HG03342 (cell line): ENCODE measurements around the gene MAGED4.
"Not testable (repeated sequence)": the region's sequence is repeated elsewhere in the genome, so short reads cannot be mapped to it uniquely, and the experiment has no call there.

Experiments used
- ATAC-seq: cut with Tn5 transposase; IDR thresholded peaks from one replicate; pipeline ENCODE4 v1.9.1; 2021; ENCODE audit warnings: mild to moderate bottlenecking, moderate library complexity; ENCODE audit not compliant: unreplicated experiment

MAGED4 gene, protein sequence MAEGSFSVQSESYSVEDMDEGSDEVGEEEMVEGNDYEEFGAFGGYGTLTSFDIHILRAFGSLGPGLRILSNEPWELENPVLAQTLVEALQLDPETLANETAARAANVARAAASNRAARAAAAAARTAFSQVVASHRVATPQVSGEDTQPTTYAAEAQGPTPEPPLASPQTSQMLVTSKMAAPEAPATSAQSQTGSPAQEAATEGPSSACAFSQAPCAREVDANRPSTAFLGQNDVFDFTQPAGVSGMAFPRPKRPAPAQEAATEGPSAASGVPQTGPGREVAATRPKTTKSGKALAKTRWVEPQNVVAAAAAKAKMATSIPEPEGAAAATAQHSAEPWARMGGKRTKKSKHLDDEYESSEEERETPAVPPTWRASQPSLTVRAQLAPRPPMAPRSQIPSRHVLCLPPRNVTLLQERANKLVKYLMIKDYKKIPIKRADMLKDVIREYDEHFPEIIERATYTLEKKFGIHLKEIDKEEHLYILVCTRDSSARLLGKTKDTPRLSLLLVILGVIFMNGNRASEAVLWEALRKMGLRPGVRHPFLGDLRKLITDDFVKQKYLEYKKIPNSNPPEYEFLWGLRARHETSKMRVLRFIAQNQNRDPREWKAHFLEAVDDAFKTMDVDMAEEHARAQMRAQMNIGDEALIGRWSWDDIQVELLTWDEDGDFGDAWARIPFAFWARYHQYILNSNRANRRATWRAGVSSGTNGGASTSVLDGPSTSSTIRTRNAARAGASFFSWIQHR

DNA sequence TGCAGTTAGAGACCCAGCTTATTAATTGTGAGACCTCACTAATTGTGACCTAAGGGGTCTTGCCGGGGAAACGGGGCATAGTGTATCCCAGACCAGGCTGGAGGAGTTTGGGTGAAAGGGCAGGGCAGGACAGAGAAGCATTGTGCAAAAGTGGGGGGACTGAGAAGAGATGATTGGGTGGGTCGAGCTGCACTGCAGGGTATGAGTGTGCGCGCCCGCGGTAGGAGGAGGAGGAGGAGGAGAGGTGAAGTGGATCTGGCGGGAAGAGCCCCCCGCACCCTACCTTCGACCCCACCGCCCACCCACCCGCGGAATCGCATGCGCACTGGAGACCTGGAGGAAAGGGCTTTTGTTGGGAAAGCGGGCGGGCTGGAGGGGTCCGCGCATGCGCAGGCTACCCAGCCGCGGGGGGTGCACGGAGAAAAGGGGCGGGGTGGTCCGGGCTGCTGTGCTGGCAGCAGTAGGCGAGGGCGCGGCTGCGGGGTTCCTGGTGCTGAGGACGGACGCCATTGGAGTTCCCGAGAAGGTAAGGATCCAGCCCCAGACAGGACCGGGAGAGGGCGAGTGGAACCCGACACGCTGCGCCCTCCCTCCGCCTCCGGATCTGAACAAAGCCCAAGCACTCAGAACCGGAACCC is at the start of gene MAGED4:
Gene MAGED4 (plus strand): TSS at position 449 of the 638 bp plus-strand sequence. CDS start 1,035 bp downstream, outside the sequence.
- ATAC-seq: not testable (repeated sequence)

DNA sequence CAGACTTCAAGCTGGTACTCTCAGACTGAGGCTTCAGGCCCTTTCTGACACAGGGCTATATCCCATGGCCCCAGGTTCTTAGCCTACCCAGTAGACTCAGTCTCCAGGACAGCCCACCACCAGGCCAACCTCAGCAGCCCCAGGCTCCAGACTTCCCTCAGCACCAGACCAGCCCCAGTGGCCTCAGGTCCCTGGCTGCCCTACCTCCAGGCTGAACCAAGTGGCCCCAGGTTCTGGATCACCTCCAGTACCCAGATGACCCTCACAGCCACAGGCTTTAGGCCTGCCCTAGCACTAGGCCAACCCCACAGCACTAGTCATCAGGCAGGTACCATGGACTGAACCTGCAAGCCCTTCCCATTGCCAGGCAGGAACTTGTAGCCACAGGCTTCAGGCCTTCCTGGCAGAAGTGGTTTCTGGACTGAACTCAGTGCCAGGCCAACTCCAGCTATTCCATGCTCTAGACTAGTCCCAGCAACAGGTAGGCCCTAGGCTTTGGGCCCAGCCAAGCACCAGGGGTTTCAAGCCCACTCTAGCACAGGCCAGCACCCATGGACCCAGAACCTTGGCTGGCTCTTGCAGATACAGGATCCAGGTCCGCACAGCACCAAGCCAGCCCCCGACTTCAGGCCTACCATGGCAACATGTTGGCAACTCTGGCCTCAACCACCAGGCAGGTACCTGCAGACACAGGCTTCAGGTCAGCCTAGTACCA is 45.7 kb upstream of the MAGED4 start:
- ATAC-seq: no peak

DNA sequence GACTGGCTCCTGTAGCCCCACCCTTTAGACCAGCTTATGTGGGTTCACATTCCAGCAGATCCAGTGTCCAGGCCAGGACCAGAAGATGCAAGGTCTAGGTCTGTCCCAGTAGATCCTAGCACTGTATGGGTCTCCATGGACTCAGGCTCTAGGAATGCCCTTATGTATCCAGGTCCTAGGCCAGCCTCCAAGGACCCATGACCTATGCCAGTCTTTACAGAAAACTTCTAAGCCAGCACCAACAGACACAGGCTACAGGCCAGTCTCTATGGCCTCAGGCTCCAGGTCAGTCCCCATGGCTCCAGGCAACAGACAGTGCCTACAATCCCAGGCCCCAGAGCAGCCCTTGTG is 45.2 kb upstream of the MAGED4 start:
- ATAC-seq: no peak

DNA sequence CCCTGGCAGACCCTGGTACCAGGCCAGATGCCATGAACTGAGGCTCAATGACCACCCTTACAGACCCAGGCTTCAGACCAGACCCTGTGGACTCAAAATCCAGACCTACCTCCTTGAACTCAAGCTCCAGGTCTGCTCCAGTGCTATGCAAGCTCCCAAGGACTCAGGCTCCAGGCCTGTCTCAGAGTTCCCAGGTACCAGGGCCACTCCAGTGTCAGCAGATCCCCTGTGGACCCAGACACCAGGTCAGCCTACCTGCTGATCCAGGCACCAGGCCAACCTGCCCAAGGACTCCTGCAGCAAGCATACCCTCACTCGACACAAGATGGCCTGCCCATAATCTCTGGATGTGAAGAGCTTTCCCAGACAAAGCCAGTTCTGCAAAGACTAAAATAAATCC is 44.7 kb upstream of the MAGED4 start:
- no peak for ATAC-seq

GRCh38 chrX:52150667-52151066 is 34.0 kb upstream of the MAGED4 start:
- ATAC-seq: not testable (repeated sequence)

DNA sequence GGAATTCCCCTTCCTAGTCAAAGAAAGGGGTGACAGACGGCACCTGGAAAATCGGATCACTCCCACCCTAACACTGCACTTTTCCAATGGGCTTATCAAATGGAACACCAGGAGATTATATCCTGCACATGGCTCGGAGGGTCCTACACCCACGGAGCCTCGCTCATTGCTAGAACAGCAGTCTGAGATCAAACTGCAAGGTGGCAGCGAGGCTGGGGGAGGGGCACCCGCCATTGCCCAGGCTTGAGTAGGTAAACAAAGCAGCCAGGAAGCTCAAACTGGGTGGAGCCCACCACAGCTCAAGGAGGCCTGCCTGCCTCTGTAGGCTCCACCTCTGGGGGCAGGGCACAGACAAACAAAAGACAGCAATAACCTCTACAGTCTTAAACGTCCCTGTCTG is 24.5 kb upstream of the MAGED4 start:
- ATAC-seq: not testable (repeated sequence)

- ATAC-seq: no peak
These were observed 17.8 kb upstream of the MAGED4 start for GRCh38 chrX:52166840-52167239.

DNA sequence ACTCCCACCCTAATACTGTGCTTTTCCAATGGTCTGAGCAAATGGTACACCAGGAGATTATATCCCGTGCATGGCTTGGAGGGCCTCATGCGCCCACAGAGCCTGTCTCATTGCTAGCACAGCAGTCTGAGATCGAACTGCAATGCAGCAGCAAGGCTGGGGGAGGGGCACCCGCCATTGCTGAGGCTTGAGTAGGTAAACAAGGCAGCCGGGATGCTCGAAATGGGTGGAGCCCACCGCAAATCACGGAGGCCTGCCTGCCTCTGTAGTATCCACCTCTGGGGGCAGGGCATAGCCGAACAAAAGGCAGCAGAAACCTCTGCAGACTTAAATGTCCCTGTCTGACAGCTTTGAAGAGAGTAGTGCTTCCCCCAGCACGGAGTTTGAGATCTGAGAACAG is 13.6 kb upstream of the MAGED4 start:
- ATAC-seq: not testable (repeated sequence)

DNA sequence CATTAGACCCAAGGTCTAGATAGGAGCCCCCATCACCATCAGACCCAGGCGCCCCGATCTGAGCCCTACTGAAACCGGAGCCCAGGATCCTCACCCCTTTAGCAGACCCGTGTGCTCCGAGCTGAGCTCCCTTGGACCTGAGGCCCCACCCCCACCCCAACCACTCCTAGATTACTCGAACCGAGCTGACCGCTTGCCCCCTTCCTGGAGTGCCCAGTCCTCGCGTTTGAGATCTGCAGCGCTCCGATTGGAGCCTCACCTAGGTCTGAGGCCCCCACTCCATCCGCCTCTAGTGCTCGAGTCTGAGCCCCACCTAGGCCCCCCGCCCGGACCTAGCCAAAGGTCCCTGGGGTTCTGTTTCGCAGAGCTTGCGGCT is 378 bp downstream of the MAGED4 start:
- ATAC-seq: not testable (repeated sequence)

DNA sequence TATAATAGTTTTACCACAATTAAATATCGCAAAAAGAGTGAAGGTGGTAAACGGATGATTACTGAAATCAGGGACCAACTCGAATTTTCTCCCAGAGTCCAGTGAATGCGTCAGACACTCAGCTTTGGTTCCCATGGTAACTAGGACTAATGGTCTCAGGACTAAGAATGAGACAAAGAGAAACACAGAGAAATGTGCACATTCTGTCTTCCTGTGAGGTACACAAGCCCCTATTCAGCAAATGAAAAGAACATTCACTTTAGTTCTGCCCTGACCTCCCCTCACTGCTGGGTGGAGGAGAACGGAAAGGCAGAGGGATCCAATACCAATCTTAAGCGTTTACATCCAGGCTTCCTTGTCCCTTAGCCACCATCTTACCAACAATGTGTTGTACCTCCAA is 26.7 kb downstream of the MAGED4 start:
- ATAC-seq: not testable (repeated sequence)

GRCh38 chrX:52213276-52213675 is 28.6 kb downstream of the MAGED4 start:
- no peak for ATAC-seq

GRCh38 chrX:52216541-52216940 is 31.9 kb downstream of the MAGED4 start:
- ATAC-seq: no peak

DNA sequence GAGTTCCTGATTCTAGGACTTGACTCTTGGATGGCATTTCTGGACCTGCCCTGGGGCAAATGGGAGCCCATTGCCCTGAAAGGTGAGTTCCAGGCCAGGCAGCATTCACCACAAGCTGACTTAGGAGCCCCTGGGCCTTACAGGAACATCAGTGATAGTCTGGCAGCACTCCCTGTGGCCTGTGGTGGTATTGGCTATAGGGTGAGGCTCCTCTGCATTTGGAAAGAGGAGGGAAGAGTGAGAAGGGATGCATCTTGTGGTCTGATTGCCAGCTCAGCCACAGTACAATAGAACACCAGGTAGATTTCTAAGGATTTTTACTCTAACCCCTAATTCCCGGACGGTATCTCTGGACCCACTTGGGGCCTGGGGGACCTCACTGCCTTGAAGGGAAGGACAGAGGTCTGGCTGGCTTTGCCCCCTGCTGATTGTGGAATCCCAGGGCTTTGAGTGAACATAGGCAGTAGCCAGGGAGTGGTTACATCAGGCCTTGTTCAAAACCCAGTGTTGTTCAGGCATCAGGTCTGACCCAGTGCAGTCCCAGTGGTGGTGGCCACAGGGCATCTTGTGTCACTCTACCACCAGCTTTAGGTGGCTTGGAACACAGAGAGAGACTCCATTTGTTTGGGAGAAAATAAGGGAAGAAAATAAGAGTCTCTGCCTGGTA is 32.9 kb downstream of the MAGED4 start:
- ATAC-seq: no peak

GRCh38 chrX:52220936-52221335 is 36.2 kb downstream of the MAGED4 start:
- ATAC-seq: no peak
